ENCODE results near the gene STAT6. TPM values are rescaled to one million over a fixed set of nuclear protein-coding genes. Genes with fewer than 3 reads are reported as not detected.
A peak's percentile ranks its signal among the peaks of the same experiment; 100 is the strongest.

Gene STAT6
- polyA plus RNA-seq, 1 donor = 127 TPM

- no peak for DNase-seq
These were observed 36.1 kb upstream of the STAT6 start, which contains the start of gene LRP1-AS for GRCh38 chr12:57146961-57147944. Gene LRP1-AS (minus strand): TSS chr12:57147619.

GRCh38 chr12:57146092-57146491, 34.9 kb upstream of the STAT6 start:
- DNase-seq = no peak

GRCh38 chr12:57145460-57146059, 34.4 kb upstream of the STAT6 start:
- DNase-seq = no peak

GRCh38 chr12:57143454-57143853, 32.3 kb upstream of the STAT6 start:
- DNase-seq = no peak

- no peak for DNase-seq
These were observed 31.6 kb upstream of the STAT6 start for GRCh38 chr12:57142727-57143126.

- DNase-seq = no peak
These were observed 31.0 kb upstream of the STAT6 start for GRCh38 chr12:57142121-57142520.

GRCh38 chr12:57141249-57141648, 30.1 kb upstream of the STAT6 start:
- no peak for DNase-seq

- no peak for DNase-seq
These were observed 28.9 kb upstream of the STAT6 start for GRCh38 chr12:57139796-57140649.

GRCh38 chr12:57138526-57139272, 27.5 kb upstream of the STAT6 start:
- DNase-seq = no peak

GRCh38 chr12:57135527-57136326, 24.6 kb upstream of the STAT6 start:
- peak; percentile 55 for DNase-seq

- DNase-seq = no peak
These were observed 23.8 kb upstream of the STAT6 start for GRCh38 chr12:57134949-57135348.

GRCh38 chr12:57133916-57134315, 22.8 kb upstream of the STAT6 start:
- no peak for DNase-seq

GRCh38 chr12:57133013-57133569, 21.9 kb upstream of the STAT6 start:
- no peak for DNase-seq

GRCh38 chr12:57131896-57132744, 21.0 kb upstream of the STAT6 start:
- DNase-seq = no peak

GRCh38 chr12:57130941-57131340, 19.8 kb upstream of the STAT6 start:
- no peak for DNase-seq

GRCh38 chr12:57129889-57130288, 18.7 kb upstream of the STAT6 start:
- DNase-seq = no peak

GRCh38 chr12:57129321-57129842, 18.2 kb upstream of the STAT6 start:
- no peak for DNase-seq

GRCh38 chr12:57128519-57129247, 17.5 kb upstream of the STAT6 start:
- DNase-seq = no peak
